Measurements from ENCODE around the gene KLHL2.

KLHL2 gene

DNA sequence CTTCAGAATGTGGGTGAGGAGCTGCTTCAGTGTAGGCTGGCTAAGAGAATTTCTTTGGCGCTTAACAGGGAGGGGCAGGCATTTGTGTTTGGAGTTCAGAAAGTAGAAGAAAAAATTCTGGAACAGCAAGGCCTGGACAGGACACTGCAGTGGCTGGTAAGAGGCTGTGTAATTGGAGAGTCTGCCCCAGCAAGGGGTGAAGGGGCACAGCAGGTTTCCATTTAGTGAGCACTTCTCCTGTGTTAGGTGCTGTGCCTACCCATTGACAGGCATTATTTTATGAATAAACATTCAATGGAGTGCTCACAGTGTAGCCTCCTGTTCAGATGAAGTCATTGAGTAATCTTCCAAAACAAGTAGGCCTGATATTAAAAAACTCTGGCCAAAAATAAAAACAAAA lies 160.8 kb downstream of the KLHL2 start:
- DNase-seq (ENCODE audit: low read depth in 2 of 2): no peak

DNA sequence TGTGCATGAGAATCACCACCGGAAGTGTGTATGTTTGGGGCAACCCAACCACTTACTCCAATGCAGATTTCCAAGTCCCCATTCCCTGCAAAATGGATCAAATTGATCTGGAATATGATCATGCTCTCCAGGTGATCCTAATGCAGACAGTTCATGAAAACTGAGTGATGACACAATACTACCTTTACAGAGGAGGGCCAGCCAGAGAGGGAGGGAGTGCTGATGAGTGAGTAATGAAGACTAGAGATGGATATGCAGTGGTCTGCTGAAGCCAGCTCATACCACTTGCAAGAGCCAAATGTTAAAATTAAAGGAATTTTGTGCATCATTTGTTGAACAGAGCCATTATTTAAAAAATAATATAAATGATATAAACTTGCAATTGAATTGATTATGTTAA lies 161.2 kb downstream of the KLHL2 start:
- no peak for DNase-seq (ENCODE audit: low read depth in 2 of 2)

DNA sequence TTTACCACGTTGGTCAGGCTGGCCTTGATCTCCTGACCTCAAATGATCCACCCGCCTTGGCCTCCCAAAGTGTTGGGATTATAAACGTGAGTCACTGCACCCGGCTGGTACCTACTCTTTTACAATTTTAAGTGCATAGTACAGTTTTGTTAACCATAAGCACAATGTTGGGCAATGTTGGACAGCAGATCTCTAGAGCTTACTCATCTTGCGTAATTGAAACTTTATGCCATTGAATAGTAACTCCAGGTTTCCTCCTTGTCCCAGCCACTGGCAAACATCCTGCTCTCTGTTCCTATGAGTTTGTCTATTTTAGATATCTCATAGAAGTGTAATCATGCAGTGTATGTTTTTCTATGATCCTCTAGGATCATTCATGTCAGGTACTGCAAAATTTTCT lies 162.2 kb downstream of the KLHL2 start:
- no peak for DNase-seq (ENCODE audit: low read depth in 2 of 2)

DNA sequence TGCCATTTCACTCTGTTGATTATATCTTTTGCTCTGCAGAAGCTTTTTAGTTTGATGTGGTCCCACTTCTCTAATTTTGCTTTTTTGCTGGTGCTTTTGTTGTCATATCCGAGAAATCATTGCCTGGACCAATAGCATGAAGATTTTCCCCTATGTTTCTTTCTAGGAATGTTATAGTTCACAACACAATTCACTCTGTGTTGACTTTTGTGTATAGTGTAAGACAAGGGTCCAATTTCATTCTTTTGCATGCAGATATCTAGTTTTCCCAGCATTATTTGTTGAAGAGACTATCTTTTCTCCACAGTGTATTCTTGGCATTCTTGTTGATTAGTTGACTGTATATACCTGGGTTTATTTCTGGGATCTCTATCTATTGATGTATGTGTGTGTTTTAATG lies 163.2 kb downstream of the KLHL2 start:
- no peak for DNase-seq (ENCODE audit: low read depth in 2 of 2)
